ENCODE results near the gene PDE4D.

DNA sequence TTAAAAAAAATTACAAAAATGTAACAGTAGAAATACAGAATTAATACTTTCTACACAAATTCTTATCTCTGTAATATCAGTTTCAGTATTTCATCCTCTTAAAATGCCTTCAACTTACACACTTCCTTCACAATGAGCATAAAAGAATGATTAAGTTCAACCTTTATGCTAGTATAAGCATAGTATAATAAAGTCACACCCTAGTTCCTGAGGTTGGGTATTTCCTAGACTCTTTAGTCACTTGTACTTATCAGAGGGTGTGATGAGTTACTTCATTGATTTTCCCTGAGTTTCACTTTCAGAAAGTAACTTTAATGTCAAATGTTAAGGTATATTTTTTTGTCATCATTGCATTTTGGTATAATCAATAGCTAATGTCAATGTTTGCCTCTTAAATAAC lies 302.4 kb downstream of the PDE4D start:
- TF ChIP-seq POLR2A (IDR thresholded peaks at IDR 0.05; ENCODE audit: low read depth, low read length) (no peak), POLR2AphosphoS5 (IDR thresholded peaks at IDR 0.05; ENCODE audit: insufficient read depth, low read depth, low read length) (no peak)
- TF ChIP-seq, protein P1, sequence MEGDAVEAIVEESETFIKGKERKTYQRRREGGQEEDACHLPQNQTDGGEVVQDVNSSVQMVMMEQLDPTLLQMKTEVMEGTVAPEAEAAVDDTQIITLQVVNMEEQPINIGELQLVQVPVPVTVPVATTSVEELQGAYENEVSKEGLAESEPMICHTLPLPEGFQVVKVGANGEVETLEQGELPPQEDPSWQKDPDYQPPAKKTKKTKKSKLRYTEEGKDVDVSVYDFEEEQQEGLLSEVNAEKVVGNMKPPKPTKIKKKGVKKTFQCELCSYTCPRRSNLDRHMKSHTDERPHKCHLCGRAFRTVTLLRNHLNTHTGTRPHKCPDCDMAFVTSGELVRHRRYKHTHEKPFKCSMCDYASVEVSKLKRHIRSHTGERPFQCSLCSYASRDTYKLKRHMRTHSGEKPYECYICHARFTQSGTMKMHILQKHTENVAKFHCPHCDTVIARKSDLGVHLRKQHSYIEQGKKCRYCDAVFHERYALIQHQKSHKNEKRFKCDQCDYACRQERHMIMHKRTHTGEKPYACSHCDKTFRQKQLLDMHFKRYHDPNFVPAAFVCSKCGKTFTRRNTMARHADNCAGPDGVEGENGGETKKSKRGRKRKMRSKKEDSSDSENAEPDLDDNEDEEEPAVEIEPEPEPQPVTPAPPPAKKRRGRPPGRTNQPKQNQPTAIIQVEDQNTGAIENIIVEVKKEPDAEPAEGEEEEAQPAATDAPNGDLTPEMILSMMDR (IDR thresholded peaks at IDR 0.05; ENCODE audit: extremely low read depth in 1 of 2, insufficient read depth in 1 of 2, low read depth in 1 of 2, low read length in 2 of 2), result no peak

Measured in endothelial cell of umbilical vein (primary cell).